Left ventricle myocardium inferior (tissue), 1 donor: Measurements from ENCODE around the gene PPFIA3. TPM values are rescaled to one million over a fixed set of nuclear protein-coding genes. Genes with fewer than 3 reads are reported as not detected.

Experiments used
- DNase-seq: peaks from one replicate; pipeline ENCODE4 v3.0.0-alpha.2; 2020
- H3K27ac ChIP-seq: fragments of 200-600 bp; replicated peaks from 2 replicates; pipeline ENCODE4 v1.8.0; 2021
- H3K27me3 ChIP-seq: fragments of 200-600 bp; 2 replicates; pipeline ENCODE4 v1.8.0; 2021; ENCODE audit warnings: low read depth
- H3K36me3 ChIP-seq: fragments of 200-600 bp; 2 replicates; pipeline ENCODE4 v1.8.0; 2021
- H3K4me1 ChIP-seq: fragments of 200-600 bp; 2 replicates; pipeline ENCODE4 v1.8.0; 2021
- H3K4me3 ChIP-seq: fragments of 200-600 bp; 2 replicates; pipeline ENCODE4 v1.8.0; 2021; ENCODE audit warnings: mild to moderate bottlenecking, moderate library complexity
- H3K9me3 ChIP-seq: fragments of 200-600 bp; replicated peaks from 2 replicates; pipeline ENCODE4 v1.8.0; 2021
- intact Hi-C: fragments of 100-400 bp; cut with micrococcal nuclease; formaldehyde crosslinking; loops from one replicate; pipeline ENCODE4 v1.11.0; 2022
- total RNA-seq: library from RNA; stranded (reverse); fragmentation: NEBNext Ultra II Directional; extraction: Animal tissue kit (Norgen Biotek cat#: 25700); gene quantifications from one replicate; pipeline ENCODE4 v1.2.1, GENCODE V29; 2021
- TF ChIP-seq, protein P1 (sequence below): fragments of 200-600 bp; IDR thresholded peaks from 2 replicates; pipeline ENCODE4 v1.8.0; 2021; ENCODE audit warnings: antibody characterized with exemption, mild to moderate bottlenecking, borderline replicate concordance
- donor health status: DM: no; HTN: yes; CAD: no; lungs with severe emphysema.

PPFIA3 gene
- total RNA-seq, 1 donor from 2014 or later = 5.7 TPM

DNA sequence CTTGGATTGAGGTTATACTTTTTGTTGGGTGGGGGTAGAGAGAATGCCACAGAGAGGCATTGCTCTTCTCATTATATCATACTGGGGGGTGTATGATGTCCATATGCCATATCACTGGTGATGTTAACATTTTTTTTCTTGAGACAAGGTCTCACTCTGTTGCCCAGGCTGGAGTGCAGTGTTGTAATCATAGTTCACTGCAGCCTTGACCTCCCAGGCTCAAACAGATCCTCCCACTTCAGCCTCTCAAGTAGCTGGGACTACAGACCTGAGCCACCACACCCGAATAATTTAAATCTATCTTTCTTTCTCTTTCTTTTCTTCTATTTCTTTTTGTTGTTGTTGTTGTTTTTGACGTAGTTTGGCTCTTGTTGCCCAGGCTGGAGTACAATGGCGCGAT lies 39.0 kb upstream of the PPFIA3 start:
- H3K9me3 ChIP-seq = no peaks in the 10 kb centered on the region
- TF ChIP-seq, protein P1, sequence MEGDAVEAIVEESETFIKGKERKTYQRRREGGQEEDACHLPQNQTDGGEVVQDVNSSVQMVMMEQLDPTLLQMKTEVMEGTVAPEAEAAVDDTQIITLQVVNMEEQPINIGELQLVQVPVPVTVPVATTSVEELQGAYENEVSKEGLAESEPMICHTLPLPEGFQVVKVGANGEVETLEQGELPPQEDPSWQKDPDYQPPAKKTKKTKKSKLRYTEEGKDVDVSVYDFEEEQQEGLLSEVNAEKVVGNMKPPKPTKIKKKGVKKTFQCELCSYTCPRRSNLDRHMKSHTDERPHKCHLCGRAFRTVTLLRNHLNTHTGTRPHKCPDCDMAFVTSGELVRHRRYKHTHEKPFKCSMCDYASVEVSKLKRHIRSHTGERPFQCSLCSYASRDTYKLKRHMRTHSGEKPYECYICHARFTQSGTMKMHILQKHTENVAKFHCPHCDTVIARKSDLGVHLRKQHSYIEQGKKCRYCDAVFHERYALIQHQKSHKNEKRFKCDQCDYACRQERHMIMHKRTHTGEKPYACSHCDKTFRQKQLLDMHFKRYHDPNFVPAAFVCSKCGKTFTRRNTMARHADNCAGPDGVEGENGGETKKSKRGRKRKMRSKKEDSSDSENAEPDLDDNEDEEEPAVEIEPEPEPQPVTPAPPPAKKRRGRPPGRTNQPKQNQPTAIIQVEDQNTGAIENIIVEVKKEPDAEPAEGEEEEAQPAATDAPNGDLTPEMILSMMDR = no peak
- intact Hi-C loops = no loop called here
- no peaks in the 10 kb centered on the region for H3K27me3 ChIP-seq
- peaks cover 8% of the 10 kb centered on the region for H3K4me1 ChIP-seq
- no peak for DNase-seq
- H3K36me3 ChIP-seq = no peaks in the 10 kb centered on the region
- H3K27ac ChIP-seq = no peak overlapping the region
- H3K4me3 ChIP-seq = no peak overlapping the region

DNA sequence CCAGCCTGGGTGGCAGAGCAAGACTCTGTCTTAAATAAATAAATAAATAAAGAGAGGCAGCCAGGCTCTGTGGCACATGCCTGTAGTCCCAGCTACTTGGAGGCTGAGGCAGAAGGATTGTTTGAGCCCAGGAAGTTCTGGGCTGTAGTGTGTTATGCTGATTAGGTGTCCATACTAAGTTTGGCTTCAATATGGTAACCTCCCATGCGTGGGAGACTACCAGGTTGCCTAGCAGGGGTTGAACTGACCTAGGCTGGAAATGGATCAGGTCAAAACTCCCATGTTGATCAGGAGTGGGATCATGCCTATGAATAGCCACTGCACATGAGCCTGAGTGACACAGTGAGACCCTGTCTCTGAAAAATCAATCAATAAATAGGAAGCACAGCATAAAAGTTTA lies 38.1 kb upstream of the PPFIA3 start:
- Histone ChIP-seq H3K4me3 (no peak overlapping the region), H3K36me3 (no peaks in the 10 kb centered on the region), H3K9me3 (no peaks in the 10 kb centered on the region), H3K4me1 (peaks cover 16% of the 10 kb centered on the region), H3K27me3 (no peaks in the 10 kb centered on the region), H3K27ac (no peak overlapping the region)
- intact Hi-C loops = no loop called here
- TF ChIP-seq, protein P1 = no peak
- DNase-seq = no peak

DNA sequence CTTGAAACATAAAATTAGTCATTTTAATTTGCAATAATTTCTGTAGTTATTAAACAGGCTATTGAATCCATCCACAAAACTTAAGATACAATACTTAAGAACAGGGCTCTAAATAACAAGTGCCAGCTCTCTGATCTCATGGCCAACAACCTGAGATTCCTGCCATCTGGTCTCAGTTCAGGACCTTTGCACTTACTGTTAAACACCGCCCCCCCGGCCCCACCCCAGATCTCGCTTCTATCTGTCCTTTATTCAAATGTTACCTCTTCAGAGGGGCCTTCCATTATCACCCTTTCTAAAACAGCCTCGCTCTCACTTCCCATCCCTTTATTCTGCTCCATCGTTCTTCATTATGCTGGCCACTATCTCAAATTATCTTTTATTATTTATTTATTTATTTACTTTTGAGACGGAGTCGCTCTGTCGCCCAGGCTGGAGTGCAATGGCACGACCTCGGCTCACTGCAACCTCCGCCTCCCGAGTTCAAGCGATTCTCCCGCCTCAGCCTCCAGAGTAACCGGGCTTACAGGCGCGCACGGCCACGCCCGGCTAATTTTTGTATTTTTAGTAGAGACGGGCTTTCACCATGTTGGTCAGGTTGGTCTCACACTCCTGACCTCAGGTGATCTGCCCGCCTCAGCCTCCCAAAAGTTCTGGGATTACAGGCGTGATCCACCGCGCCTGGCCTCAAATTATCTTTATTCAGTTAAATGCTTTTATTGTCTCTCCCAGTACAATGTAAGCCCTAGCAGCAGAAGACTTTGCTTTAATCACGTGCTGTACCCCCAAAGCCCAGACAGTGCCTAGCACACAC lies 34.9 kb upstream of the PPFIA3 start:
- H3K27me3 ChIP-seq = no peaks in the 10 kb centered on the region
- no peaks in the 10 kb centered on the region for H3K9me3 ChIP-seq
- H3K4me1 ChIP-seq = peaks cover 45% of the 10 kb centered on the region
- TF ChIP-seq, protein P1 = no peak
- H3K4me3 ChIP-seq = peak overlapping the region; percentile 89
- intact Hi-C loops = no loop called here
- H3K36me3 ChIP-seq = peaks cover 16% of the 10 kb centered on the region
- DNase-seq = no peak
- peak overlapping the region; percentile 86 for H3K27ac ChIP-seq

DNA sequence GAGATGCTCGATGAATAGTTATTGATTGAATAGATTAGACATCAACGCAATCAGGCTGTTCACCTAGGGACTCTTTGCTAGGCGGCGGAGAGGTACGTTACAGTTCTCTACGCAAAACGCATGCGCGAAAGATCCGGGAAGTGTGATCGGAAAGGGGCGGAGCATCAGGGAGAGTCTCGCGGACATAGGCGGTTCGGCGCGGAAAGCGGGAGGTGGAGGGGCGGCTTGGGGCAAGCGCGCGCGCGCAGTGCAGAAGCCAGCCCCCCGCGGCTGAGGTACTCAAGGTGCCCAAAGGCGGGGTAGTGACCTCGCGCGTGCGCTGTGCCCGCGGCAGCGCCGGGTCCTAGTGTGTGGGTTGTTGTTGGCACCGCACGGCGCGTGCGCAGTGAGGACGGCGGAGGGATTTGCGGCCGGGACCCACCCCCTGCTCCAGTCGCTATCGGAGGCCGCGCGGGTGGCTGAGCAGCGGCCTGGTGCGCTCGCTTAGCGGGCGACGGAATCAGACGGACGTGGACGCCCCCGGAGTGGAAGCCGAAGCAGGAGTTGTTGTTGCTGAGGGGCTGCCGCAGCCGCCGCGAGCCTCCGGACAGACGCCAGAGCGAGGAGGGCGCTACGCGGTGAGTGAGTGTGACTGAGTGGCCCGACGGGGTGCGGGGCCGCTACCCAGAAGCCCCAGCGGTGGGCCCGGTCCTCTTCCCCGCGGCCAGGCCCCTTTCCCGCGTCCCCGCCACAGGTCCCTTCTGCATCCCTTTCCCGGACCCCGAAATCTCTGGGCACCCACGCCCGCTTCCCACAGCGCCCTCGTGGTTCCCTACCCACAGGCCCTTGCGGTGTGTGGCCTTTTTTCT lies 34.1 kb upstream of the PPFIA3 start, which contains the start of gene SNRNP70:
TSS of gene SNRNP70 (plus strand) at position 432 of the 848 bp plus-strand sequence. CDS start 964 bp downstream, outside the sequence.
- Histone ChIP-seq H3K27me3 (no peaks in the 10 kb centered on the region), H3K9me3 (no peaks in the 10 kb centered on the region), H3K27ac (peak within 1 kb of the TSS; percentile 86), H3K4me1 (peaks cover 45% of the 10 kb centered on the region), H3K36me3 (peaks cover 23% of the 10 kb centered on the region), H3K4me3 (peak within 1 kb of the TSS; percentile 89)
- DNase-seq = peak; percentile 99
- intact Hi-C loops = no loop called here
- TF ChIP-seq, protein P1 = no peak

DNA sequence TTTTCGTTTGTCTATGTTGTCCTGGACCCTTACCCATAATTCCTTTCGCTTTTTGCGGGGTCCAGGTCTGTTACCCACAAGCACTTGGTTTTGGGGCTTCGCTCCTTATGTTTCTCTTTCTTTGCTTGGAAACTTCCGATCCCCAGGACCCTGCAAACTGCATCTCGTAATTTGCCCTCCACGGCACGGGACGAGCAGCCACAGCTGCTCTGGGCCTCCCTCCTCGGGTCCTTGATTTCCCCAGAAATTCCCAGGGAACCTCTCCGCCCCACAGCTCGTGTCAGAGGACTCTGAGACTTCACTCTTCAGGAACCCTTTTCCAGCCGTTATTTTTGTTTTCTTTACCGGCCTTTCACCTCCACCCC lies 33.5 kb upstream of the PPFIA3 start:
- TF ChIP-seq, protein P1 = no peak
- H3K9me3 ChIP-seq = no peaks in the 10 kb centered on the region
- H3K27me3 ChIP-seq = no peaks in the 10 kb centered on the region
- DNase-seq = no peak
- H3K4me1 ChIP-seq = peaks cover 45% of the 10 kb centered on the region
- intact Hi-C loops = no loop called here
- H3K36me3 ChIP-seq = peaks cover 29% of the 10 kb centered on the region
- peak overlapping the region; percentile 86 for H3K27ac ChIP-seq
- peak overlapping the region; percentile 89 for H3K4me3 ChIP-seq
